GM19438 (cell line): Measurements from ENCODE around the gene GRPEL1.
A peak's percentile ranks its signal among the peaks of the same experiment; 100 is the strongest.

Experiments
- ATAC-seq: cut with Tn5 transposase; IDR thresholded peaks from one replicate; pipeline ENCODE4 v1.9.1; 2021; ENCODE audit warnings: low read depth; ENCODE audit not compliant: unreplicated experiment

The GRPEL1 gene

GRCh38 chr4:7067126-7067451 lies 775 bp downstream of the GRPEL1 start:
- ATAC-seq, result no peak

GRCh38 chr4:7066493-7066892 lies 1.4 kb downstream of the GRPEL1 start:
- ATAC-seq, result no peak

- no peak for ATAC-seq
Observed at GRCh38 chr4:7066006-7066405, 1.9 kb downstream of the GRPEL1 start.

GRCh38 chr4:7063362-7063761 lies 4.5 kb downstream of the GRPEL1 start:
- ATAC-seq, result no peak

- ATAC-seq, result no peak
Observed at GRCh38 chr4:7062816-7063215, 5.0 kb downstream of the GRPEL1 start.

GRCh38 chr4:7061815-7062214 lies 6.0 kb downstream of the GRPEL1 start:
- no peak for ATAC-seq

GRCh38 chr4:7060346-7061150 lies 7.3 kb downstream of the GRPEL1 start:
- ATAC-seq, result no peak

GRCh38 chr4:7059662-7060061 lies 8.2 kb downstream of the GRPEL1 start:
- ATAC-seq, result no peak

GRCh38 chr4:7058792-7059191 lies 9.1 kb downstream of the GRPEL1 start:
- ATAC-seq, result peak; percentile 10

GRCh38 chr4:7055990-7056325 lies 11.9 kb downstream of the GRPEL1 start:
- no peak for ATAC-seq

GRCh38 chr4:7055111-7055989 lies 12.5 kb downstream of the GRPEL1 start:
- no peak for ATAC-seq

- ATAC-seq, result no peak
Observed at GRCh38 chr4:7054106-7054880, 13.6 kb downstream of the GRPEL1 start.

GRCh38 chr4:7052923-7053715 lies 14.7 kb downstream of the GRPEL1 start:
- no peak for ATAC-seq

GRCh38 chr4:7052313-7052712 lies 15.6 kb downstream of the GRPEL1 start:
- ATAC-seq, result no peak

GRCh38 chr4:7051905-7052304 lies 16.0 kb downstream of the GRPEL1 start:
- ATAC-seq, result no peak

GRCh38 chr4:7051144-7051495 lies 16.7 kb downstream of the GRPEL1 start:
- ATAC-seq, result no peak

- no peak for ATAC-seq
Observed at GRCh38 chr4:7050481-7051143, 17.3 kb downstream of the GRPEL1 start.

GRCh38 chr4:7049739-7050138 lies 18.1 kb downstream of the GRPEL1 start:
- ATAC-seq, result no peak

GRCh38 chr4:7049295-7049694 lies 18.6 kb downstream of the GRPEL1 start:
- no peak for ATAC-seq

GRCh38 chr4:7048642-7049041 lies 19.2 kb downstream of the GRPEL1 start:
- ATAC-seq, result no peak
